ENCODE measurements around the gene EML6.
"Not testable (repeated sequence)": the region's sequence is repeated elsewhere in the genome, so short reads cannot be mapped to it uniquely, and the experiment has no call there.

EML6 gene

DNA sequence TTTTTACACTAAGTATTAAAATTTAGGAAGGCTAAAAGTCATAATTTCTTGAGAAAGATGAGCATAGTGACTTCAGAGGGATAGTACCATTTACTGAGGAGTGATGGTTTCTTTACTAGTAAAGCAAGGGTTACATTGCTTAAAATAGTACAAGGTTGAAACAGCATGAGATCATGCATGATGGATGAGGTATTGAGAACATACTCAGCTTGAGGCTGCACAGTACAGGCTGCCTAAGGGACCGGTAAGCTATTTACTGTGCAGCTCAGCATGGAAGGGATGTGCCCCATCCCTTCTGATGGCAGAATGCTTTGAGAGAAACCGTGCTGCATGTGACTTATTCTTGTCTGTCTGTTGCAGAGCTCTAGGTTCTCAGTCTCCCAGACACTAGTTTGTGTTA is 122.1 kb downstream of the EML6 start:
- DNase-seq (ENCODE audit: low read depth in 3 of 3) = no peak

DNA sequence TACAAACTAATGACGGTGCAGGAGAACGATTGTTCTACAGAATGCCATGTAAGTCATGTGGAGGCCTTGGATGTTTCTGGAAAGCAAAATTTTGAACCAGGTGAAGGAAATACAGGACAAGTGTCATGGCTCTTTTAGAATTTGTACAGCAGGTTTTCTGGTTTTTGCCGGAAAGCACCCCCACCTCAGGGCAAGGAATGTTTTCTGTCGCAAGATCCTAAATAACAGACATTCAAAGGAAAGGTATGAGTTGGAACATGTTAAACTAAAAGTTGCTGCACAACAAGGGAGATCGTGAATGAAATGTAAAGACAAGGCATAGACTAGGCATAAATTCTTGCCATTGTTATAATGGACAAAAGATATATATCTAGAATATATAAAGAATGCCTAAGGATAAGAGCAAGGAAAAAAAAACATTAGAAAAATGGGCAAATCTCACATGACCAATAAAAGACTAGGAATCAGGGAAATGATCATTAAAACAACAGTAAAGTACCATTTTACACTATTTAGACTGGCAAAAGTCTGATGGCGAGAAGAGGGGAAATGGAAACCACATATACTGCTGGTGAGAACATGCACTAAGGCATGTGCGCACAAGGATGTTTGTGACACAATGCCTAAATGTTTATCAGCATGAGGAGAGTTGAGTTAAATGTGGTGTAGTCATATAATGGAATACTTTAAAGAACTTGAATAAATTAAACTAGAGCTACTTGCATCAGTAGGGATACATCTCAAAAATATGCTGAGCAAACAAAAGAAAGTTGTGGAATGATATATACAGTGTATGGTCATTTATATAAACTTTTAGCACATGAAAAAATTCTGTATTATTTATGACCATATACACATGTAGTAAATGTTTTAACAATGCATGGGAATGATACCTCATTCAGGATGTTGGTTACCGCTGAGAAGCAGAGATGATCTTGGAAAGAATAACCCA is 127.0 kb downstream of the EML6 start:
- DNase-seq (ENCODE audit: low read depth in 3 of 3) = no peak

DNA sequence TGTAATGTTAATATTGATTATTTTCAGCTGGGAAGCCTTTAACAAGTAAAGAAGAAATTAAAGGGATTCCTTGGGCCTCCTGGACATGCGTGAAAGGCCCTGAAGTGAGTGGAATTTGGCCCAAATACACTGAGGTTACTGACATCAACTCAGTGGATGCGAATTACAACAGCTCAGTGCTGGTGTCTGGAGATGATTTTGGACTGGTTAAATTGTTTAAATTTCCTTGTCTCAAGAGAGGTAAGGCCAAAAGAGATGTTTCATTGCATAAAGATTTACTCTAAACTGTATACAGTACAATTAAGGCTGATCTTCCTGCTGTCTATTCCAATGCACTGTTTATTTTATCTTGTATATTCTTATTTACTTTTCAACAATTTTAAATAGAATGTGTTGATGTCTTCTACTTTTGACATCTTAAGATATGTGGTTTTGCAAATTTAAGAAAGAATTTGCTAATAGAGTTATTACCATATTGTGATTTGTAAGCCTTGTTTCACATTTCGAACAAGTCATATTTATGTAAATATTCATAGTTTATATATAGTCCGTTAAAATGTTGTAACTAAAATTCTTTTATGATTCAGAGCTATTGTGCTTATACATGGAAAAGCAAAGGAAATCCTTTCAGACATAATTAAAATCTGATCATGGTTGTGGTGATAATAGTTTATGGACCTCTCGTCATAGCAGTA is 130.3 kb downstream of the EML6 start:
- no peak for DNase-seq (ENCODE audit: low read depth in 3 of 3)

DNA sequence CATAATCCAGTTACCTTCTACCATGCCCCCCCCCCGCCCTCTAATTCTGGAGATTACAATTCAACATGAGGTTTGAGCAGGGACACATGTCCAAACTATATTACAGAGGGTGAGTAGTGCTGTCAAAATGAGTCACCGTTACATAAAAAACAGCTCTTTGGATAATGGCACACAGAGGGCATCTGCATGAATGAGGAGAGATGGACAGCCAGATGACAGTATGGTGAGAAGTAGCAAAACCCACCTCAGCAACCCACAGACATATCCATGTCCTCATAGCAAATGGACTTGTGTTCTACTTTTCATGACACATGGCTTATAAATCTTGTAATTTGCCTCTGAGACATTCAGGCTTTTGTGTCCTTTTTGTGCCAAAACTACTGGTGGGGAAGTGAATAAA is 132.0 kb downstream of the EML6 start:
- no peak for DNase-seq (ENCODE audit: low read depth in 3 of 3)

DNA sequence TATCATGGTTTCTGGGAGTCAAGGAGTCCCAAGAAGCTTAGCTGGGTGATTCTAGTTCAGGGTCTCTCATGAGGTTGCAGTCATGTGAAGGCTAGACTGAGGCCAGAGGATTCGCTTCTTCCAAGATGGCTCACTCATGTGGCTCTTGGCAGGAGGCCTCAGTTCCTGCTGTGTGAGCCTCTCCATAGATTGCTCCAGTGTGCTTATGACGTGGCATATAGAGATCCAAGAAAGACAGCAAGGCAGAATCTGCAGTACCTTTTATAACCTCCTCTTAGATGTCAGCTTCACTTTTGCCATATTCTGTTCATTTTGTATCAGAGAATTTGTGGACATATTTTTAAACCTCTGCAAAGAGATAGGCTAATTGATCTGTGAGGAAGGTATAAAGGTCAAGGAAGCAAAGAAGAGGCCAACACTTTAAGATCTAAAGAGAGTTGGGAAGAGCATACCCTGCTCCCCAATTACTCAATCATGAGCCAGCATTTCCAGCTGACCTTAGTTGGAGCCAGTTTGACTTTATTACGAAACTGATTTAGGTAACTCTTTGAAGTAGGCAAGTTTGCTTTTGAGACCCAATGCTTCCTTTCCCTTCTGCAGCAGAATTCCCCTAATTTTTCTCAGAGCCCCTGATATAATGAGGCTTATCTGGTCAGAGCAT is 134.7 kb downstream of the EML6 start:
- no peak for DNase-seq (ENCODE audit: low read depth in 3 of 3)

DNA sequence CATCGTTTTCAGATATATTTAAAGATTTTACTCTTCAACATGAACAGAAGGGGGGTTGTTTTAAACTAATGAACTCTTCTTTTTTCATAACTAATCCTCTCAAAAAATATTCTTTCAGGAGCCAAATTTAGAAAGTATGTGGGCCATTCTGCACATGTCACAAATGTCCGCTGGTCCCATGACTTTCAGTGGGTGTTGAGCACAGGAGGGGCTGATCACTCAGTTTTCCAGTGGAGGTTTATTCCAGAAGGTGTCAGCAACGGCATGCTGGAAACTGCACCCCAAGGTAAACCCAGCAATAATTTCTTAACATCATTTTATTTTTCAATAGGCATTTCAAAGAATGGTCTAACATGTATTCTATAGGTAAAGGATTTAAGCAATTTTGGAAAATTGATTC is 136.0 kb downstream of the EML6 start:
- no peak for DNase-seq (ENCODE audit: low read depth in 3 of 3)

DNA sequence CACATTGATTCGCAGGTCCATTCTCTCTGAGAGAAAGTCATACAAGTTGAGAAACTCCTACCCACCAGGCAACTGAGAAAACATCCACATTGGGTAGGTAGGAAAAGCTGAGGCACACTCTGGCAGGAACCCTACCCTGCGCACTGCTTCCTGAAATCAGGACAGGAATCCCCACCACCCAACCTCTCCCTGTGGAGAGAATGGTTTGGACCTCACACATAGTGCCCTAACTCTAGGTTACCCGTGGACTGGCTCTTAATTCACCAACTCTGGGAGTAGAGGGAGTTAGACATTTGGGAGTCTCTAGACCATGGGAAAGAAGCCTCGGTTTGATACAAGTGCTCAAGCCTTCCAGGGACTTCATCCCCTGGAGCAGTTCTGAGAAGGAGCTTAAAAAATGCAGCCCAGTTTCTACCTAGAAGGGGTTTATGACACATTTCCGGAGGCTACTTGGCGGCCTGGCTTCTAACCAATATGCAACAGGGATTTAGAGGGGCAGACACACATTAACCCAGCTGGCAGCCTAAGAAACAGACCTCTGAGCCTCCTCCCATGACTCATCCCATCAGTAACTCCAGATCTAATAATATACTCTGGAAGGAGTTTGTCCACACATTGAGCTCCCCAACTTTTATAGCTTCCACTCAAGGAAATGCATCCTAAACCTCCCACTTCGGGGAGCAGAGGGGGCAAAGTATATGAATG is 136.7 kb downstream of the EML6 start:
- DNase-seq (ENCODE audit: low read depth in 3 of 3) = no peak

DNA sequence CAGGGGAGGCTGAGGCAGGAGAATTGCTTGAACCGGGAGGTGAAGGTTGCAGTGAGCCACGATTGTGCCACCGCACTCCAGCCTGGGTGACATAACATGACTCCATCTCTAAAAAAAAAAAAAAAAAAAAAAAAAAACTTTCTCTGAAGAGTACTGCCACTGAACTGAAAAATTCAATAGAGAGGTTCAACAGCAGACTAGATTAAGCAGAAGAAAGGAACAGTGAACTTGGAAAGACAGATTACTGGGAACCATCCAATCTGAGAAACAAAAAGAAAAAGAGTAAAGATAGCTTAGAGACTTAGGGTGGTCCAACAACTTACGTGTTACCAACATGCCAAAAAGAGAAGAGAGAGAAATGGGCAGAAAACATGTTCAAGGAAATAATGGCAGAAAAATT is 138.8 kb downstream of the EML6 start:
- no peak for DNase-seq (ENCODE audit: low read depth in 3 of 3)

DNA sequence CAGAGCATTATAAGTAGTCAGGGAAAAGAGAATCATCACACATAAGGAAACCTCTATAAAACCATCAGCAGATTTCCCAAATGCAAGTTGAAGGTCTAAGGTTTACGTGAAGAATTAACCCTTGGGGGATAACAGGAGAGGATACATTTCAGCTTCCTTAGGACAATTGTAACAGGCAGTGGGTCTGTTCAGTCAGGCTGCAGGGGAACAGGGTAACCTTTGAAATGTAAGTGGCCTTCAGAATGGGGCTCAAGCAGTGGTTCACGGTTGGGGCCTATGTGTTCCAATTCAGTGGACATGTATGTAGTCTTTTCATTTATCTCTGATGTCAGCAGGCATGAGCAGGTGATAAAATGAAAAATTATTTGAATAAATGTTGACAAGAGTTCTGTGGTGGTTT is 139.3 kb downstream of the EML6 start:
- no peak for DNase-seq (ENCODE audit: low read depth in 3 of 3)

DNA sequence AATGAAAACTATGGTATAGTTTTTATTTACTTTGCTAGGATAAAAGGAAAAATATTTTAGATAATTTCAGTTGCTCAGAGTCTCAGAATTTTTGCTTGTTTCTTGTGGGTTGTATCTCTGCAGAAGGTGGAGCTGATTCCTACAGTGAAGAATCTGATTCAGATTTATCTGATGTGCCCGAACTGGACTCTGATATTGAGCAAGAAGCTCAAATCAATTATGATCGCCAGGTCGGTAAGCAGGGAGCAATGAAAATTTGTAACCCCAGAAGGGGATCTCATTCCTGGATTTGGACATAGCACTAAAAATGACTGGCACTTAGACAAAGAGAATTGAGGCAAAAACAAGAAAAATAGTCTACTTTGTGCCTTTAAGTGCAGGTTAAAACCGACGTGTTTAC is 140.2 kb downstream of the EML6 start:
- DNase-seq (ENCODE audit: low read depth in 3 of 3) = no peak

DNA sequence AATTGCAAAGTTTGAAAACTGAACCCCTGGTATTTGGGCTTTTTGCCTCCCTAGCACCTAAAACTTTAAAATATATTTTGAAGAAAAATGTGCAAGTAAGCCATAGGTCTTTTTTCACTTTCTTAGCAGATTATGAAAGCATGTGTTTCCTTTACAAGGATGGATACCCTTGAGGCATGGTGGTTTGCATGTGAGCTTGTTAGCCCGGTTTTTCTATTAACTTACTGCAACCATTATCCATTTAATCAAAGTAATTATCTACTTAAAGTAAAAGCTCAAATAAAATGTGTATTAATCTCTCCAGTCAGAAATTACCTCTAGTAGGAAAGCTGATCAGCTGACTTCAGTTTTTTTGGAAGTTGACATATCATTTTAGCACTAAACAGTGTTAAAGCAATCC is 140.6 kb downstream of the EML6 start:
- DNase-seq (ENCODE audit: low read depth in 3 of 3) = no peak

DNA sequence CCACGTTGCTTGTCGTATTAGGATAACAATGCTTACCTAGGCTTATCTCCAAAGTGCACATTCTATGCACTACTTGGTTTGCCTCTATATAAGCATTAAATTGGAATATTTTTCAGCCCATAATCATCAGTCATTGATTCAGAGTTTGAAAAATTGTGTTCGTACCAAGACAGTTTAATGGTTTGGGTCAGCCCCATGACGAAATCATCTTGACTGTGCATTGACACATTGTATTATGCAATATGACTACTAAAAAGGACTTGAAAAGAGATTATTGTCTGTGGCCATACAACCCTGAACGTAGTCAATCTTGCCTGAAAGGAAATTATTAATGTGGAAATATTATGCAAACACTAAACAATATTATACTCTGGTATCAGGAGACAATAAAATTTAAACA is 141.3 kb downstream of the EML6 start:
- no peak for DNase-seq (ENCODE audit: low read depth in 3 of 3)

DNA sequence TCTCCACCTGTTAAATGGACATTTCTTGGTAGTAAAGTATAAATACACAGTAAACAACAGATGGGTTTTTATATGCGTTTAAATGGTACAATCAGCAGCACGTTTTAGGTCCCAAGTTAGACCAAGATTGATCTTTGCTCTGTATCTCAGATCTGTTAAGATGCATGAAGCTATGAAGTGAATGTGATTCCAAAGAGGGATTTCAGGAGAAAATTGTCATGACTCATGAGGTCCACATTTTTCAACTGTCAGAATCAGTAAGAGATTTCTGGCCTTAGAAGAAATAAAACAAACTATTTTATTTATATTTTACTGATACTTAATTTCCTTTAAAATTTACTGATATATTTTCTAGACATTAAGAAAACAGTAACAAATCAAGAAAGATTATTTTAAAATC is 142.7 kb downstream of the EML6 start:
- no peak for DNase-seq (ENCODE audit: low read depth in 3 of 3)

DNA sequence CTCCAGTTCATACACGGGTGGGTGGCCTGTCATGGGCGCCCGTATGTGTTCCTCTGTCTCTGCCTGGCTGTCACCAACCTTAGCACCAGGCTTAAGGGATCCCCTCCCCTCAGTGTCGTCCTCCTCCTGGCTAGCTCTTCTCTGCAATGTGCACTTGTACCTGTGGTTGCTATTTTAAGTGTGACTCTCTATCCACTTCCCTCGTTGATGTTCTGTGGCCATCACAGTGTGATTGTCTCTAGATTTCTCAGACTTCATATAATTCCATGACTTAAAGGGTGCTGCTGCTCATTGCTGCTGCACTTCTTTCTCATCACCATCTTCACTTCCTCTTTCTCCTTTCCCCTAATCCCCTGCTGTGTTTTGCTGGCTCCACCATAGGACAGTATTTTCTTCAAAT is 143.4 kb downstream of the EML6 start:
- no peak for DNase-seq (ENCODE audit: low read depth in 3 of 3)

DNA sequence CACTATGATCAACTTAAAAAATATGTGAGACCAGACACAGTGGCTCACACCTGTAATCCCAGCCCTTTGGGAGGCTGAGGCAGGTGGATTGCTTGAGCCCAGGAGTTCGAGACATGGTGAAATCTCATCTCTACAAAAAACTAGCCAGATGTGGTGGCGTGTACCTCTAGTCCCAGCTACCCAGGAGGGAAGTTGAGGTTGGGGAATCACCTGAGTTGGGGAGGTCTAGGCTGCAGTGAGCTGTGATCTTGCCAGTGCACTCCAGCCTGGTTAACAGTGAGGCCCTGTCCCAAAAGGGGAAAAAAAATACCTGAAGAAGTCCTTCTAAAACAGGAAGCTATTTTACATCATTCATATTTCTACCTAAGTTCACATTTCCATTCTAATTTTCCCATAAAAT is 144.0 kb downstream of the EML6 start:
- DNase-seq (ENCODE audit: low read depth in 3 of 3) = no peak

DNA sequence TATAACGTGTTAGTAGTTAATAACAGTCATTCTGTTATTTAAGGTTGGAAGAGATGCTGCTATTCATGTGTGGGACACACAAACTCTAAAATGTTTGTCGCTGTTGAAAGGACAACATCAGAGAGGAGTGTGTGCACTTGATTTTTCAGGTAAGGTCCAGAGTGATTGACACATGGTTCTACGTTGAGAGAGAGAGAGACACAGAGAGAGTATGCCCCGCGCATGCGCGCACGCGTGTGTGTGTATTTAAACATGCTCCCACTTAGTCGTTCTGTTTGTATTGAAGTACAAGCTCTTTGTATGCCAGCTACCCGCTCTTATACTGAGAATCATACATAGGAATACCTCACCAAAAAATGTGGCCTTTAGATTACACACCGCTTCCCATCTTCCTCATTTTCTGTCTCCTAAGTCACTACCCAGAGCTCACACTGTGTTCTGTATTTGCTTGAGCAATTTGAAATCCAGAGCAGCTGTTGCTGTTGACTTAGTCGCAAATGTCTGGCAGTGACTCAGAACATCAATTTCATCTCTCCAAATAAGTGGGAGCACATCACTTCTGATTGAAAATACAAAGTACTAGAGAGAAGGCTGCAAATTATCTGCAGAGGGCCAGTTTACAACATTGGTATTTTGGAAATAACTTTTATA is 148.1 kb downstream of the EML6 start:
- no peak for DNase-seq (ENCODE audit: low read depth in 3 of 3)

DNA sequence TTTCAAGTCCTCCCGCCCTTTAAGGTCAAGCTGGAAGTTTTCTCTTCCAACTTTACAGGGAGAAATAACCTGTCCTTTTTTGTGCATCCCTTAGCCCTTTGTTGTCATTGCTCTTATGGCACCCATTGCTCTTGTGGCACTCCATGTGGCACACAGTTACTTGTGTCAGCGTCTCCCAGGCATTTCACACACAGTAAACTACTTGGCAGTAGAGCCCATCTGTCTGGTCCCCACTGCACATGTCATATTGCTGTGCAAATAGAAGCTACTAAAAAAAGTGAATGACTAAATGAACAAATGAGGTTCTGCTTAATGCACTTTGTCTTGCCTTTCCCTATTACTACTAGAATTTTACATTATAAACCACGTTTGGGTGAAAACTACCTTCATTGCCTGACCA is 149.3 kb downstream of the EML6 start:
- no peak for DNase-seq (ENCODE audit: low read depth in 3 of 3)

DNA sequence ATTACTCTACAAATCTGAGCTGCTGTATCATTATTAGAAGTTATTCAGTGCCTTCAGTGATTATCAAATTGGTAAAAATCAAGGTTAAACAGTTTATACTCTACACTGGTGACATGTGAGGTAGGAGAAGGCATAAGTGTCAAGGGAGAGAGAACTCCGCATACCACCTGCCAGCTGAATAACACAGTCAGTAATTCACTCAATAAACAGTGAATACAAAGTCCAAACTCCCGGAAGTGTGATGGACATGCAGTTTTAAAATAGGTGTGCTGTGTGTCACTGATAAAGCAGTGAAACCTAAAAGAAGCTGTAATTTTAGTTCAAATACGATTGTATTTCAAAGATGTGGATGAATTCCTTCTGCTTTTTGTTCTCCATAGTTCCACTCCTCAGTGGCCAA is 149.8 kb downstream of the EML6 start:
- DNase-seq (ENCODE audit: low read depth in 3 of 3) = not testable (repeated sequence)

DNA sequence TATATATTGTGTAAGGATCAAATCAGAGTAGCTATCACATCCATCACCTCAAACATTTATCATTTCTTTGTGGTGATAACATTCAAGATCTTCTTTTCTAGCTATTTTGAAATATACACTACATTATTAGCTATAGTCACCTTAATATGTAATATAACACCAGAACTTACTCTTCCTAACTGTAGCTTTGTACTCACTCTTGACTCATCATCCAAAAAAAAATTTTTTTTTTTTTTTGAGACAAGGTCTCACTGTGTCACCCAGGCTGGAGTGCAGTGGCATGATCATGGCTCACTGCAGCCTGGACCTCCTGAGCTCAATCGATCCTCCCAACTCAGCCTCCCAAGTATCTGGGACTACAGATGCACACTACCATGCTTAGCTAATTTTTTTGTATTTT is 153.3 kb downstream of the EML6 start:
- DNase-seq (ENCODE audit: low read depth in 3 of 3) = no peak

DNA sequence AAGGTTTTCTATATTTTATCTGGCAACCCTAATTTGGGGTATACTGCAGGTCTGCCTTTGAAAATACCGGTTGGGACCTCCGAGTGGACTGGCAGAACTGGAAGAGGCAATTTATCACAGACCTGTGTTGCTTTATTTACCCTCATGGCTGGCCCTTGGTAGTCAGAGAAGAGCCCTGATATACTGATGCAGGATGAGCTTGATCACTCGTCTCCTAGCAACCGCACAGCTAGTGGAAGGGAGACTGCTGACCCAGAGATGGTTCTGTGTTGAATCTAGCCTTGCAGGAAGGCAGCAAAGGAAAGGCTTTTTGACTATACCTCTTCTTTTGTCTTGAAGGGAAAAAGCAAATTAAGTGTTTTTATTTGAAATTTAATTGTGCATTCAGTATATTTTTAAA is 154.7 kb downstream of the EML6 start:
- DNase-seq (ENCODE audit: low read depth in 3 of 3) = no peak

DNA sequence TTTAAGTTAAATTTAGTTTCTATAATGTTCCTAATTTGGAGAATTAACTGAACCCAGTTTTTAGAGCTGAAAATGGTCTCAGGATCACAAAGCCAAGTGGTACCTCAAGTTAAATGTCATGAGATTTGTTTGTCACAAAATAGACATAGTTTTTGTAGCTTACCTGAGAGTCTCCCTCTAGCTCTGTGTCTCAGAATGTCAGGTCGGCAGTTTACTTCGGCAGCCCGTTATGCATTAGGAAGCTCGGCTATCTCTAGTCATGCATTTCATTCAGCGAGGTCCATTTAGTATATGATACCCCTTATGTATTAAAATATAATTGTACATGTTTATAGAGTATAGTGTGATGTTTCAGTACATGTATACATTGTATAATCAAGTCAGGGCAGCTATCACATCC is 155.6 kb downstream of the EML6 start:
- no peak for DNase-seq (ENCODE audit: low read depth in 3 of 3)

Measured in stimulated activated CD4-positive, alpha-beta T cell treated with anti-CD3 and anti-CD28 coated beads, TNF-alpha, amount 100 ng/mL, for 24 hours (primary cell).